HG03558 (cell line): ENCODE results near the gene CREG2.

Source experiments
- ATAC-seq: cut with Tn5 transposase; IDR thresholded peaks from one replicate; pipeline ENCODE4 v1.9.1; 2021; ENCODE audit warnings: moderate number of reproducible peaks; ENCODE audit not compliant: unreplicated experiment; ENCODE audit errors: extremely low read depth

The CREG2 gene

GRCh38 chr2:101387151-101387834 lies at the start of gene CREG2:
CREG2 (minus strand) TSS chr2:101387503; CDS start chr2:101387457, 46 bp downstream.
- ATAC-seq = no peak

- ATAC-seq = no peak
Measured at GRCh38 chr2:101435001-101435862, 47.9 kb upstream of the CREG2 start.

- no peak for ATAC-seq
Measured at GRCh38 chr2:101433465-101433864, 46.2 kb upstream of the CREG2 start.

GRCh38 chr2:101432411-101433181 lies 45.3 kb upstream of the CREG2 start:
- no peak for ATAC-seq

GRCh38 chr2:101431486-101431885 lies 44.2 kb upstream of the CREG2 start:
- ATAC-seq = no peak

GRCh38 chr2:101430156-101430555 lies 42.9 kb upstream of the CREG2 start:
- no peak for ATAC-seq

GRCh38 chr2:101429453-101429852 lies 42.1 kb upstream of the CREG2 start:
- ATAC-seq = no peak

- ATAC-seq = no peak
Measured at GRCh38 chr2:101428422-101429176, 41.3 kb upstream of the CREG2 start.

GRCh38 chr2:101427743-101428142 lies 40.4 kb upstream of the CREG2 start:
- ATAC-seq = no peak

GRCh38 chr2:101427240-101427639 lies 39.9 kb upstream of the CREG2 start:
- ATAC-seq = no peak

- no peak for ATAC-seq
Measured at GRCh38 chr2:101426822-101427221, 39.5 kb upstream of the CREG2 start.

- no peak for ATAC-seq
Measured at GRCh38 chr2:101420623-101421022, 33.3 kb upstream of the CREG2 start.

- no peak for ATAC-seq
Measured at GRCh38 chr2:101419096-101419663, 31.9 kb upstream of the CREG2 start.

- ATAC-seq = no peak
Measured at GRCh38 chr2:101418460-101419095, 31.3 kb upstream of the CREG2 start.

GRCh38 chr2:101416609-101417008 lies 29.3 kb upstream of the CREG2 start:
- ATAC-seq = no peak

- no peak for ATAC-seq
Measured at GRCh38 chr2:101415884-101416283, 28.6 kb upstream of the CREG2 start.

- no peak for ATAC-seq
Measured at GRCh38 chr2:101415220-101415619, 27.9 kb upstream of the CREG2 start.

- ATAC-seq = no peak
Measured at GRCh38 chr2:101412092-101412694, 24.9 kb upstream of the CREG2 start.

- ATAC-seq = no peak
Measured at GRCh38 chr2:101410746-101411145, 23.4 kb upstream of the CREG2 start.
